HEK293 (cell line): Measurements from ENCODE around the gene SUOX.

Experiments used
- HOXC10 ChIP-seq: sonication (generic); formaldehyde crosslinking; IDR thresholded peaks from 2 replicates; pipeline ENCODE4 v1.8.1; 2023; ENCODE audit warnings: mild to moderate bottlenecking, missing genetic modification reagents
- KLF1 ChIP-seq: fragments of 450-650 bp; formaldehyde crosslinking; IDR thresholded peaks from 2 replicates; pipeline ENCODE4 v1.5.1; 2016; ENCODE audit warnings: missing biosample characterization, missing genetic modification characterization
- SETDB1 ChIP-seq: IDR thresholded peaks from one replicate; pipeline ENCODE4 v1.6.1; 2017; ENCODE audit warnings: mild to moderate bottlenecking, low read length, moderate library complexity, mixed read lengths; ENCODE audit not compliant: insufficient read length
- ZBTB20 ChIP-seq: fragments of 450-650 bp; formaldehyde crosslinking; IDR thresholded peaks from 2 replicates; pipeline ENCODE4 v1.5.1; 2016; ENCODE audit warnings: missing biosample characterization, missing genetic modification characterization
- ZFP37 ChIP-seq: fragments of 450-650 bp; formaldehyde crosslinking; IDR thresholded peaks from 2 replicates; pipeline ENCODE4 v1.5.1; 2016; ENCODE audit warnings: missing biosample characterization, missing genetic modification characterization
- ZFP69B ChIP-seq: fragments of 450-650 bp; formaldehyde crosslinking; IDR thresholded peaks from 2 replicates; pipeline ENCODE4 v1.5.1; 2016; ENCODE audit warnings: missing biosample characterization, missing genetic modification characterization
- ZNF157 ChIP-seq: fragments of 450-650 bp; formaldehyde crosslinking; IDR thresholded peaks from 2 replicates; pipeline ENCODE4 v1.5.1; 2016; ENCODE audit warnings: missing biosample characterization, missing genetic modification characterization
- ZNF280D ChIP-seq: fragments of 450-650 bp; formaldehyde crosslinking; IDR thresholded peaks from 2 replicates; pipeline ENCODE4 v1.5.1; 2016; ENCODE audit warnings: missing biosample characterization, missing genetic modification characterization
- ZNF548 ChIP-seq: fragments of 450-650 bp; formaldehyde crosslinking; IDR thresholded peaks from 2 replicates; pipeline ENCODE4 v1.5.1; 2016; ENCODE audit warnings: missing biosample characterization, missing genetic modification characterization
- ZNF558 ChIP-seq: fragments of 450-650 bp; formaldehyde crosslinking; IDR thresholded peaks from 2 replicates; pipeline ENCODE4 v1.5.1; 2016; ENCODE audit warnings: missing biosample characterization, missing genetic modification characterization
- ZNF561 ChIP-seq: fragments of 450-650 bp; IDR thresholded peaks from 2 replicates; pipeline ENCODE4 v1.5.1; 2018; ENCODE audit warnings: missing biosample characterization, missing genetic modification characterization, borderline replicate concordance
- ZNF580 ChIP-seq: fragments of 450-650 bp; formaldehyde crosslinking; IDR thresholded peaks from 2 replicates; pipeline ENCODE4 v1.5.1; 2016; ENCODE audit warnings: missing biosample characterization, missing genetic modification characterization
- ZNF610 ChIP-seq: fragments of 450-650 bp; formaldehyde crosslinking; IDR thresholded peaks from 2 replicates; pipeline ENCODE4 v1.5.1; 2016; ENCODE audit warnings: missing biosample characterization, missing genetic modification characterization, borderline replicate concordance
- ZNF660 ChIP-seq: fragments of 450-650 bp; IDR thresholded peaks from 2 replicates; pipeline ENCODE4 v1.5.1; 2018; ENCODE audit warnings: missing biosample characterization, mild to moderate bottlenecking, missing genetic modification characterization
- ZNF777 ChIP-seq: fragments of 450-650 bp; formaldehyde crosslinking; IDR thresholded peaks from 2 replicates; pipeline ENCODE4 v1.5.1; 2017; ENCODE audit warnings: missing biosample characterization, missing genetic modification characterization, borderline replicate concordance
- ZNF843 ChIP-seq: fragments of 450-650 bp; formaldehyde crosslinking; IDR thresholded peaks from 2 replicates; pipeline ENCODE4 v1.5.1; 2016; ENCODE audit warnings: missing biosample characterization, missing genetic modification characterization
- ZSCAN23 ChIP-seq: fragments of 450-650 bp; formaldehyde crosslinking; IDR thresholded peaks from 2 replicates; pipeline ENCODE4 v1.5.1; 2016; ENCODE audit warnings: missing biosample characterization, missing genetic modification characterization
- TF ChIP-seq, protein P1 (sequence below): fragments of 450-650 bp; formaldehyde crosslinking; IDR thresholded peaks from 2 replicates; pipeline ENCODE4 v1.5.1; 2016; ENCODE audit warnings: missing biosample characterization, missing genetic modification characterization, borderline replicate concordance
- TF ChIP-seq, protein P2 (sequence below): fragments of 450-650 bp; formaldehyde crosslinking; IDR thresholded peaks from 2 replicates; pipeline ENCODE4 v1.5.1; 2016; ENCODE audit warnings: missing biosample characterization, missing genetic modification characterization
- TF ChIP-seq, protein P3 (sequence below): fragments of 450-650 bp; formaldehyde crosslinking; IDR thresholded peaks from 2 replicates; pipeline ENCODE4 v1.5.1; 2016; ENCODE audit warnings: missing biosample characterization, missing genetic modification characterization
- TF ChIP-seq, protein P4 (sequence below): fragments of 450-650 bp; formaldehyde crosslinking; IDR thresholded peaks from 2 replicates; pipeline ENCODE4 v1.5.1; 2017; ENCODE audit warnings: missing biosample characterization, missing genetic modification characterization

Gene SUOX

DNA sequence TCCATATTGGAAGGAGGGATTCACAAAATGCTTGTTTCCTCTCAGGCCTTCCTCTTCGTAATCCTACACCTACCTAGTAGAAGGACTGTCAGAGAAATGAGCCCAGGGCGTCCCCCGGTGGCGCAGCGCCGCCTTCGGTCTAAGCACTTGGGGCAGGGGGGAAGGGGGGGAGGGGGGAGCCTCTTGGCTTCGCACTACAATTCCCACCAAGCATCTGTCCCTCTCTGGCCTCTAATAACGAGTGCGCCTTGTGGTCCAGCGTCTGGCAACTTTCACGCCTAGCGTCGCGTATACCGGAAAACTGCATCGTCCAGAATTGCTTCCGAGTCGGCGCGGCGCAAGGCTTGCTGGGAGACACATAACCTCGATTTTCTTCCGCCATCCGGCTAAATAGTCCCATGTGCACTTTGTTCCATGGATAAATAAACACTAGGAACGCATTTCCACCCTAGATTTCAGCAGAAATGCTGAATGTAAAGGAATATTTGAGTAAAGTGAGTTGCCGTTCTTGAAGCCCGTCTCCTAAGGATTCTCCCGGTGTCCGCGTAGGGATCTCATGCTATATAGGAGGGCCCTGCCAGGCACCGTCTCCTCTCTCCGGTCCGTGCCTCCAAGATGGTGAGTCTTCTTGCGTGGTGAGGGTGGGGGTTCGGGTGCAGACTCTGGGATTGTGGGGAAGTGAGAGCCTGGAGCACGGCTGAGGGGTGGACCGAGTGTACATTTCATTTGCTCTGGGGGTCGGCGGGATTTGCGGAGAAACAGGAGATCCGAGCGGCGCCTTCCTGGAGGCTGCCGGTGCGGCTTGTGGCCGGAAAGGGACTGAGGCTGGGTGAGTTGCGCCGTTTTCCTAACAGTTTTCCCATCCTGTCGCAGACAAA is 44.7 kb downstream of the SUOX start, which contains the start of gene RPS26 (continued):
- TF ChIP-seq, protein P1, sequence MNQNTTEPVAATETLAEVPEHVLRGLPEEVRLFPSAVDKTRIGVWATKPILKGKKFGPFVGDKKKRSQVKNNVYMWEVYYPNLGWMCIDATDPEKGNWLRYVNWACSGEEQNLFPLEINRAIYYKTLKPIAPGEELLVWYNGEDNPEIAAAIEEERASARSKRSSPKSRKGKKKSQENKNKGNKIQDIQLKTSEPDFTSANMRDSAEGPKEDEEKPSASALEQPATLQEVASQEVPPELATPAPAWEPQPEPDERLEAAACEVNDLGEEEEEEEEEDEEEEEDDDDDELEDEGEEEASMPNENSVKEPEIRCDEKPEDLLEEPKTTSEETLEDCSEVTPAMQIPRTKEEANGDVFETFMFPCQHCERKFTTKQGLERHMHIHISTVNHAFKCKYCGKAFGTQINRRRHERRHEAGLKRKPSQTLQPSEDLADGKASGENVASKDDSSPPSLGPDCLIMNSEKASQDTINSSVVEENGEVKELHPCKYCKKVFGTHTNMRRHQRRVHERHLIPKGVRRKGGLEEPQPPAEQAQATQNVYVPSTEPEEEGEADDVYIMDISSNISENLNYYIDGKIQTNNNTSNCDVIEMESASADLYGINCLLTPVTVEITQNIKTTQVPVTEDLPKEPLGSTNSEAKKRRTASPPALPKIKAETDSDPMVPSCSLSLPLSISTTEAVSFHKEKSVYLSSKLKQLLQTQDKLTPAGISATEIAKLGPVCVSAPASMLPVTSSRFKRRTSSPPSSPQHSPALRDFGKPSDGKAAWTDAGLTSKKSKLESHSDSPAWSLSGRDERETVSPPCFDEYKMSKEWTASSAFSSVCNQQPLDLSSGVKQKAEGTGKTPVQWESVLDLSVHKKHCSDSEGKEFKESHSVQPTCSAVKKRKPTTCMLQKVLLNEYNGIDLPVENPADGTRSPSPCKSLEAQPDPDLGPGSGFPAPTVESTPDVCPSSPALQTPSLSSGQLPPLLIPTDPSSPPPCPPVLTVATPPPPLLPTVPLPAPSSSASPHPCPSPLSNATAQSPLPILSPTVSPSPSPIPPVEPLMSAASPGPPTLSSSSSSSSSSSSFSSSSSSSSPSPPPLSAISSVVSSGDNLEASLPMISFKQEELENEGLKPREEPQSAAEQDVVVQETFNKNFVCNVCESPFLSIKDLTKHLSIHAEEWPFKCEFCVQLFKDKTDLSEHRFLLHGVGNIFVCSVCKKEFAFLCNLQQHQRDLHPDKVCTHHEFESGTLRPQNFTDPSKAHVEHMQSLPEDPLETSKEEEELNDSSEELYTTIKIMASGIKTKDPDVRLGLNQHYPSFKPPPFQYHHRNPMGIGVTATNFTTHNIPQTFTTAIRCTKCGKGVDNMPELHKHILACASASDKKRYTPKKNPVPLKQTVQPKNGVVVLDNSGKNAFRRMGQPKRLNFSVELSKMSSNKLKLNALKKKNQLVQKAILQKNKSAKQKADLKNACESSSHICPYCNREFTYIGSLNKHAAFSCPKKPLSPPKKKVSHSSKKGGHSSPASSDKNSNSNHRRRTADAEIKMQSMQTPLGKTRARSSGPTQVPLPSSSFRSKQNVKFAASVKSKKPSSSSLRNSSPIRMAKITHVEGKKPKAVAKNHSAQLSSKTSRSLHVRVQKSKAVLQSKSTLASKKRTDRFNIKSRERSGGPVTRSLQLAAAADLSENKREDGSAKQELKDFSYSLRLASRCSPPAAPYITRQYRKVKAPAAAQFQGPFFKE (tag by site-specific recombination): no peak
- TF ChIP-seq ZBTB20 (tag by site-specific recombination) (peak; percentile 69), ZNF548 (tag by site-specific recombination) (0 out of 2 replicates have a peak, but pooled peaks have one; percentile 7), ZNF580 (peak; percentile 98), ZNF610 (tag by site-specific recombination) (peak; percentile 89), HOXC10 (CRISPR knock-in tag) (0 out of 2 replicates have a peak, but pooled peaks have one; percentile 11), ZNF777 (tag by site-specific recombination) (0 out of 2 replicates have a peak, but pooled peaks have one; percentile 47), ZNF157 (tag by site-specific recombination) (0 out of 2 replicates have a peak, but pooled peaks have one; percentile 47), SETDB1 (peak; percentile 16), ZNF660 (tag by site-specific recombination) (peak; percentile 83), ZFP69B (tag by site-specific recombination) (peak; percentile 90), KLF1 (tag by site-specific recombination) (peak; percentile 59), ZNF843 (tag by site-specific recombination) (peak; percentile 77), ZNF561 (peak; percentile 99), ZNF280D (peak; percentile 67; the same call in 1 of the 2 replicates), ZNF558 (tag by site-specific recombination) (peak; percentile 87; the same call in 1 of the 2 replicates), ZSCAN23 (tag by site-specific recombination) (peak; percentile 96), ZFP37 (tag by site-specific recombination) (peak; percentile 97)
- TF ChIP-seq, protein P2, sequence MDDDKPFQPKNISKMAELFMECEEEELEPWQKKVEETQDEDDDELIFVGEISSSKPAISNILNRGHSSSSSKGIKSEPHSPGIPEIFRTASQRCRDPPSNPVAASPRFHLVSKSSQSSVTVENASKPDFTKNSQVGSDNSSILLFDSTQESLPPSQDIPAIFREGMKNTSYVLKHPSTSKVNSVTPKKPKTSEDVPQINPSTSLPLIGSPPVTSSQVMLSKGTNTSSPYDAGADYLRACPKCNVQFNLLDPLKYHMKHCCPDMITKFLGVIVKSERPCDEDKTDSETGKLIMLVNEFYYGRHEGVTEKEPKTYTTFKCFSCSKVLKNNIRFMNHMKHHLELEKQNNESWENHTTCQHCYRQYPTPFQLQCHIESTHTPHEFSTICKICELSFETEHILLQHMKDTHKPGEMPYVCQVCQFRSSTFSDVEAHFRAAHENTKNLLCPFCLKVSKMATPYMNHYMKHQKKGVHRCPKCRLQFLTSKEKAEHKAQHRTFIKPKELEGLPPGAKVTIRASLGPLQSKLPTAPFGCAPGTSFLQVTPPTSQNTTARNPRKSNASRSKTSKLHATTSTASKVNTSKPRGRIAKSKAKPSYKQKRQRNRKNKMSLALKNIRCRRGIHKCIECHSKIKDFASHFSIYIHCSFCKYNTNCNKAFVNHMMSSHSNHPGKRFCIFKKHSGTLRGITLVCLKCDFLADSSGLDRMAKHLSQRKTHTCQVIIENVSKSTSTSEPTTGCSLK (tag by site-specific recombination): no peak
- TF ChIP-seq, protein P3, sequence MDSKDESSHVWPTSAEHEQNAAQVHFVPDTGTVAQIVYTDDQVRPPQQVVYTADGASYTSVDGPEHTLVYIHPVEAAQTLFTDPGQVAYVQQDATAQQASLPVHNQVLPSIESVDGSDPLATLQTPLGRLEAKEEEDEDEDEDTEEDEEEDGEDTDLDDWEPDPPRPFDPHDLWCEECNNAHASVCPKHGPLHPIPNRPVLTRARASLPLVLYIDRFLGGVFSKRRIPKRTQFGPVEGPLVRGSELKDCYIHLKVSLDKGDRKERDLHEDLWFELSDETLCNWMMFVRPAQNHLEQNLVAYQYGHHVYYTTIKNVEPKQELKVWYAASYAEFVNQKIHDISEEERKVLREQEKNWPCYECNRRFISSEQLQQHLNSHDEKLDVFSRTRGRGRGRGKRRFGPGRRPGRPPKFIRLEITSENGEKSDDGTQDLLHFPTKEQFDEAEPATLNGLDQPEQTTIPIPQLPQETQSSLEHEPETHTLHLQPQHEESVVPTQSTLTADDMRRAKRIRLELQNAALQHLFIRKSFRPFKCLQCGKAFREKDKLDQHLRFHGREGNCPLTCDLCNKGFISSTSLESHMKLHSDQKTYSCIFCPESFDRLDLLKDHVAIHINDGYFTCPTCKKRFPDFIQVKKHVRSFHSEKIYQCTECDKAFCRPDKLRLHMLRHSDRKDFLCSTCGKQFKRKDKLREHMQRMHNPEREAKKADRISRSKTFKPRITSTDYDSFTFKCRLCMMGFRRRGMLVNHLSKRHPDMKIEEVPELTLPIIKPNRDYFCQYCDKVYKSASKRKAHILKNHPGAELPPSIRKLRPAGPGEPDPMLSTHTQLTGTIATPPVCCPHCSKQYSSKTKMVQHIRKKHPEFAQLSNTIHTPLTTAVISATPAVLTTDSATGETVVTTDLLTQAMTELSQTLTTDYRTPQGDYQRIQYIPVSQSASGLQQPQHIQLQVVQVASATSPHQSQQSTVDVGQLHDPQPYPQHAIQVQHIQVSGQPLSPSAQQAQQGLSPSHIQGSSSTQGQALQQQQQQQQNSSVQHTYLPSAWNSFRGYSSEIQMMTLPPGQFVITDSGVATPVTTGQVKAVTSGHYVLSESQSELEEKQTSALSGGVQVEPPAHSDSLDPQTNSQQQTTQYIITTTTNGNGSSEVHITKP: peak; percentile 56
- TF ChIP-seq, protein P4, sequence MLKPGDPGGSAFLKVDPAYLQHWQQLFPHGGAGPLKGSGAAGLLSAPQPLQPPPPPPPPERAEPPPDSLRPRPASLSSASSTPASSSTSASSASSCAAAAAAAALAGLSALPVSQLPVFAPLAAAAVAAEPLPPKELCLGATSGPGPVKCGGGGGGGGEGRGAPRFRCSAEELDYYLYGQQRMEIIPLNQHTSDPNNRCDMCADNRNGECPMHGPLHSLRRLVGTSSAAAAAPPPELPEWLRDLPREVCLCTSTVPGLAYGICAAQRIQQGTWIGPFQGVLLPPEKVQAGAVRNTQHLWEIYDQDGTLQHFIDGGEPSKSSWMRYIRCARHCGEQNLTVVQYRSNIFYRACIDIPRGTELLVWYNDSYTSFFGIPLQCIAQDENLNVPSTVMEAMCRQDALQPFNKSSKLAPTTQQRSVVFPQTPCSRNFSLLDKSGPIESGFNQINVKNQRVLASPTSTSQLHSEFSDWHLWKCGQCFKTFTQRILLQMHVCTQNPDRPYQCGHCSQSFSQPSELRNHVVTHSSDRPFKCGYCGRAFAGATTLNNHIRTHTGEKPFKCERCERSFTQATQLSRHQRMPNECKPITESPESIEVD (tag by site-specific recombination): peak; percentile 54
